Neural progenitor cell (in vitro differentiated cells): ENCODE measurements around the gene TSEN54.

Experiments
- CTCF ChIP-seq: fragments of 200-600 bp; sonication (generic); IDR thresholded peaks from 2 replicates; pipeline ENCODE4 v1.5.1; 2017; ENCODE audit warnings: antibody characterized with exemption, mild to moderate bottlenecking
- EZH2 ChIP-seq: fragments of 200-600 bp; sonication (generic); IDR thresholded peaks from 2 replicates; pipeline ENCODE4 v1.6.1; 2017; ENCODE audit warnings: antibody characterized with exemption, mild to moderate bottlenecking, moderate library complexity

- TF ChIP-seq CTCF (no peak), EZH2 (no peak)
These were observed 40.5 kb upstream of the TSEN54 start for GRCh38 chr17:75475851-75476250.
